NCI-H1048 (cell line): ENCODE measurements around the gene CAMKMT.

Experiments used
- DNase-seq: peaks from one replicate; lab custom pipeline; 2025; lab: John Stamatoyannopoulos, UW

Gene CAMKMT

DNA sequence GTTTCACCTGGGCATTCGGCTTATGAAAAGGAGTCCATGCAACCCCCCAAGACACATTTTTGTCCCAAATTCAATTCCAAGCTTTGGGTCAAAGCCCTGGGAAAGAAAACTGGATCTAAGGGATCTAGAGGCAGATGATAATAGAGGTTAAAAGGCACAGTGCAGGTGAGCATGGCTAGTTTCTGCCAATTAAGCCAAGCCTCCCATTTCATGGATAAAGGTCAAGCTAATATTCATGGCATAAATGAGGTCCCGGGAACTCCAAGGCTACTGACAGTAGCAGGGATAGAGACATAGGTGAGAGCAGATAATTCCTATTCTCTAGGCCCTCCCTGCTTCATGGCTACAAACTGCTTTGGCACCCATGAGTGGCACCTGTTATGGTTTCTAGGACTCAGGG, 83.1 kb downstream of the CAMKMT start:
- DNase-seq = no peak

DNA sequence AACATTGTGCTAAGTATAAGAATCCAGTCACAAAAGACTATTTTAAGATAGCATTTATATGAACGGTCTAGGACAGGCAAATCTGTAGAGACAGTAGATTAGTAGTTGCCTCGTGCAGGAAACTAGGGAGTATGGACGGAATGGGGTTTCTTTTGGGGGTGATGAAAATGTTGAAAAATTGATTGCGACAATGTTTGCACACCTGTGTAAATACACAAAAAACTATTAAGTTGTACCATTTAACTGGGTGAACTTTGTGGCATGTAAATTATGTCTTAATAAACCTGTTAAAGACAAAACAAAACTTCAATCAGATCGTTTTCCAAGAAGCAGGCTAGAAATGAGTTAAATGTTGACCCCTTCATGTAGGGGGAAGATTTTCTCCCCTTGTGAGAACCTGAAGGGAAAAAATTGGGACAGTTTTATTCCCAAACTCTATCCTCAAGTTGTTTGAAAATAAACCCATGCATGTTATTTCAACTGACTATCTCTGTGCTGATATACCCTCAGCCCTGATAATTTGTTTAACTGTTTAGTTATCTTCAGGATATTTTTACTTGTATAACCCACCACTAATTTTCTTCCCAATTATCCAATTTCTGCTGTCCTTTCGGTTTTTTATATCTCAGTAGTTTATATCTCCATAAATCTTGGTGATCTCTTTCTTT, 87.2 kb downstream of the CAMKMT start:
- no peak for DNase-seq

DNA sequence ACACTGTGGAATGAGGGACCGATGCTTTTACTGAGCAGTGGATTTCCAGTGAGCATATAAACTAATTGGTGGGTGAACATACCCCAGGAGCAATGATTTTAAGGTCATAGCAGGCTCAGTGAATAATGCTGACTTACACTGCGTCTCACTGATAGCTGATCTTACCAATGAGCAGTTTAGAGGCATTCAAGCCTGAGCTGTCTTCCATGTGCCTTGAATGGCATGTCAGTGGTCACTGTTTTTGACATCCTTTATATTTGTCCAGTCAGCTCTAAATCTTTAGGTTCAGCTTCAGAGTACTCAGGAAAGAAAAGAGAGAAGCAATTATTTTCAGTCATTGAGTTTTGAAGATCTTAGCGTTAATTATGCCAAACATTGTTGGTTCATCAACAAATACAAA, 88.3 kb downstream of the CAMKMT start:
- DNase-seq = no peak

DNA sequence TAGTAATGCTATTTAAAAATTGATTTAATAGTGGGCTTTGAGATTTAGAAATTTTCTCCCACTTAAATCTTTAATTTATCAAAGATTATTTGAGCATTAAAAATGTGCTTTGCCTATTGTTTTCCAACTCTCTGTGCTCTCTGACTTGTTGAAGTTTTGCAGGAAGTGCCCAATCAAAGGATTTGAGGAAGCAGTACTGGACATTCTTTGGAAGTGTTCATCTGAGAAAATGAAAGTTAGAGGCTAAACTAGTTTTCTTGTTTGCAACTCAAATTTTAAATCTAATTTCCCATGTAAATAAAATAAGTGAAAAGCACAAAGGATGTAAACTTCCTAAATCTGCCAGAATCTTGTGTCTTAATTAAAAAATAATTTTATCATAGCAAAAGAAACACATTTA, 89.1 kb downstream of the CAMKMT start:
- no peak for DNase-seq

DNA sequence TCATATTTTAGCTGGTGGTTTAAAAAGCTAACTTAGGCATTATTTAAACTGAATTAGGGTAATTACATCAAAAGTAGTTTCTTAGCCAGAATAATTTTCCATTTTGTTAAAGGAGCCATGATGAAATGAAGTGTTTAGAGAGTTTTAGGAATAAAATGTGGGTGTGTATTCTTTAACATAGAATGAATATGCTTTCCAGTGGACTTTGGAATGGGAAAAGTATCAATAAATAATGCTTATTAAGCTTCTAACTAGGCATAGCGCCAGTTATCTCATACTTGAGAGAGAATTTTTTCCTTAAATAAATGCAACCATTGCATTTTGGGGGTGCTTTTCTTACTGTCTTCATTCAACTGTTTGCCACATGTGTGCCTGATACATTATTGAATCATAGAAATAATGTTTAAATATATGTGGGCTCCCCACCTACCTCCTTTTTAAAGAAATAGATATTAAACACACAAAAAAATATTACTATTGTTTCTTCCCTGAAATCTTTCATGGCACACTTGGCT, 90.4 kb downstream of the CAMKMT start:
- no peak for DNase-seq

DNA sequence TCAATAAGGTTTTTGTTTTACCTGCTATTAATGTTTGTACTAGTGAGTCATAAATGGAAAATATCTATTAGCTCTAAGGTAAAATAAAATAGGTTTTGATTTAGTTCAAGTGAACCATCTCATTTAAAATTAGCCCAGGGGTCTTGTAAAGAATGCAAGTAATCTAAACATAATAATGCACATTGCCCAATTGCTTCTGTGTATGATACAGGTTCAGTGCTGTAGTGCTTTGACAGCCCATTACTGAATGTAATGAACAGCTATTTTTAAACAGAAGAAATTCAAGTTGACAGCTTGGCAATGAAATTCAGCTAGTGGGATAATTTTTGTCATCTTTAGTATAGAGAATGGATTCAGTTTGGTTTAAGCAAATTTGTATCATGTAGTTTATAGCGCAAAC, 91.5 kb downstream of the CAMKMT start:
- no peak for DNase-seq

DNA sequence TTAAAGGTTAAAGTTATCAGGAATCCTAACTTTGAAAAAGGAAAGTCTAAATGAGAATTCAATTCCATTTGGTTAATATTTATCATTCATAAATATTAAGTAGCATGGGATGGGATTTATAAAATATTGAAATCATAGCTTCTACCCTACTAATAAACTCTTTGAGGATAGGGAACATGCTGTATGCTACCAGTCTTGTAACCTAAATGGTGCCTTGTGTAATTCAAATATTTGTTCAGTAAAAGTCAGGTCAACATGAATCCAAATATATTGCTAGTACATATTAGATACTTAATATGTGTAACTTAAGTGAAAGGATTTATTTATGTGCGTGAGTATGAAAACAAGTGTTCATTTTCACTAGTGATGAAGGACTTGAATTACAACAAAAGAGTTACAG, 94.1 kb downstream of the CAMKMT start:
- DNase-seq = no peak

DNA sequence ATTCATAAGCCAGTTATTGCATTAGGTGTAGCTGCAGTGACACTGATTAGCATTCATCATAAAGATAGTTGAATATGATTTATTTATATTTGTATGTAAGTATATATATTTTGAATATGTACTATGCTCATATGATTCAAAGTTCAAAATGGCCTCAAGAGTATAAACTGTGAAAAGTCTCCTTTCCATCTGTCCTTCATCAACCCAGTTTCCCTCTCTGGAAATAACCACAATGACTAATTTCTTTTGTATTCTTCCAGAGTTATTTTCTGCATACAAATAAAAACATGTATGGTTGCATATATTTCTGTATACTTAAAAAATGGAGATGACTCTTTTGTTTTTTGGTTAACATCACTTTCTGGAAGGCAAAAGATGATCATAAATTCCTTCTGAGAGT, 95.2 kb downstream of the CAMKMT start:
- no peak for DNase-seq

DNA sequence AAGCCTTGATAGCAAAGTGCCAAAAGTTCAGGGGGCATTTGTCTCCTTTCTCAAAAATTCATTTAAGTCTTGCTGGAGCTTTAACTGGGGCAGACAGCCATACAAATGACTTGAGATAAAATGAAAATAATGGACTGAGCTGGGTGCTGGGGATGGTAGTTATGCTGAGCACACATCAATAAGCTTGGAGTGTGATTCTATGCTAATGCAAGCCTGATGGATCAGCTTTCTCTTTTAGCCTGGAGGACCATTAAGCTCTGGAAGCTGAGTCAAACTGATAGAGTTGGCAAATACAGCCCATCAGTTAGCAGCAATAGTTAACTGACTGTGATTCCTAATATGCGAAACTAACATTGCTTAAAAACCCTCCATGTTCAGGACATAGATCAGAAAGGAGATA, 98.0 kb downstream of the CAMKMT start:
- DNase-seq = no peak

DNA sequence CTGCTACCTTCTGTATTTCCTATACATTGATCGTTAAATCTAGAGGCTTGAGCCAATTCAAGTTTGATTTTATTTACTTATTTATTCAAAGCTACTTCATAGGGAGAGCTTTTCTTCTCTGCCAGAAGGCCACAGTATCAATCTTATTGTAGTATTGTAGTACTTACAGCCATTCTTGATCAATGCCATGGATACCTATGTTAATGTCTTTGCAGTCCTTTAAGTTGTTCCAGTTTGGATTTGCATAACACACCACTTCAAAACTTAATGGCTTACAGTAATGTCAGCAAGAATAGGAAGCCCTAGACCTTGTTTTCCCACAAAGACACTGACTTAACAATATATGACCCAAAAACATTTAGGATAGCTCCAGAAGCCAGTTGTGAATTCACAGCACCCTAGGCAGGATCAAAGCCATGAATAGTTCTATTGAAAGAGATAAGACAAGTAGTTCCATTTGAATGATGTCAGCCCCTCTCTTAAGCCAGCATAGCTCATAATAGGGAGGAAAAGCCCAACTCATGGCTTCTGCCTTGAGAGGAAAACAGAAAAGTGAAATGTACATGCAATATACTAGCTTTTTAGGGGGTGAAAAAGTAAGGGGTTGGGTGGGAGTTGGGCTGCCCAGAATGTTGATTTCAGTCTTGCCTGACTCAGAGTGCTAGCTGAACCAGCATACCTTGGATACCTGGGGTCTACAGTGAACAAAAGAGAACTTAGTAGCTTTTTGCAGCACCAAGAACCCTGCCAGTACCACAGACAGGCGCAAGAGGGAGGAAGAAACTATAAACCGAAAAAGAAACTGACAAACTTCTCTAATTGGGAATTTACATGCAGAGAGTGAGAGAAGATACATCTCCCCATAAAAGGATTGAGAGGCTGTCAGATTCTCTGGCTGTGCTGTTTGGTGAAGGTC, 101.4 kb downstream of the CAMKMT start:
- DNase-seq = no peak

DNA sequence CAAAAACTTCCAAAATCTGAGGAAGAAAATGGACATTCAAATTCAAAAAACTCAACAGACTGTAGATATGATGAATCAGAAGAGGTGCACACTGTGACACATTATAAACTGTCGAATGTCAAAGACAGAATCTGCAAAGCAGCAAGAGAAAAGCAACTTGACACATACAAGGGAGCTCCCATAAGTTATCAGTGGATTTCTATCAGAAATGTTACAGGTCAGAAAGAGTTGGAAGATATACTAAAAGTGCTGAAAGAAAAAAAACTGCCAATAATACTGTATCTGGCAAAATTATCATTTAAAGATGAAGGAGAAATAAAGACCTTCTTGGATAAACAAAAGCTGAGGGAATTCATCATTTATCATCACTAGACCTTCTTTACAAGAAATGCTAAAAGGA, 102.7 kb downstream of the CAMKMT start:
- DNase-seq = no peak

DNA sequence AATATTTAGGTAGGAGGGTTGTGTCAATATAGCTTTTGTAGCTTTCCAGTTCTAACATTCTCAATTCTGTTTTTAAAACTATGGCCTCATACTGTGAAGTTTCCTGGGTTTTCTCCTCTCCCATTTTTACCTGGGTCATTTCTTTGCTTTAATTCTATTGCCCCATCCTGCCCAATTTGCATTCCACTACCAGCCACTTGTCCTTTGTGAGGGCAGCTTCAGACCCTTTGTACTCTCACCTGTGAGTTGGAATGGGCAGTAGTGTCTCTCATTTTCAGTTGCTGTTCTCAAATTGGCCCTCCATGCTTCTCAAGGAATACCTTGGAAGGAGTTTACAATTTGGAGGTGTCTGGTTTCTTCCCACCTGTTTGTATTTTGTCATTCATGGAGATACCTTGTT, 108.4 kb downstream of the CAMKMT start:
- DNase-seq = no peak

DNA sequence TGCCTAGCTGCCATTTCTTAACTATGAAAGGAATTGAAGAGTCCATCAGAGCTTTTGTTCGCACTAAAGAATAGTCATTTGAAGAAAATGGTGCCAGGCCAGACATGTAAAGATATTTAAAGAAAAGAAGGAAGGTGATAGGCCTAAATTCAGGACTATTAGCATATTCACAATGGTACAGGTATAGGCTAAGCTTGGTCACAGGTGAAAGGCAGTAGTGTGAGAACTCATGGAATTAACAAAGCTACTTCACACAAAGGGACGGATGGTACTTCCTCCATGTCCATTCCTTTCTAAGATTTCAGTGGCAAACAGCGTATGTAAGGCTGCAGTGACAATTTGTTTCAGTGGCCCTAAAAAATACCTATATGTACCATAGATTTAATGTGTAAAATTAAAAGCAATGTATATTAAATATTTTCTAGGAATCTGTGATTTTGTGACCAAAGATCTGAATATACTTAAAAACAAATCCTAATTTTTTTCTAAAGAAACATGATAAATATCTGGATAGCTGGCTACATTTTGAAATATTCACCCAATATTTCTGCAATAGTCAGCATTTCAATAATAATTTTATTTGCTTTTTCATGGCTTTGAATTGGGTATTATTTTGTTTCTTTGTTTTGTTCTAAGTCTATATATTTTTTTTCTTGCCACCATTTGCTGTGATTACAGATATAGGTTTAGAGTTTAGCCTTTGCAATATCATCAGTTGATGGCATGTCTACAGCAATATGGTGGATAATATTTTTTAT, 116.1 kb downstream of the CAMKMT start:
- no peak for DNase-seq

DNA sequence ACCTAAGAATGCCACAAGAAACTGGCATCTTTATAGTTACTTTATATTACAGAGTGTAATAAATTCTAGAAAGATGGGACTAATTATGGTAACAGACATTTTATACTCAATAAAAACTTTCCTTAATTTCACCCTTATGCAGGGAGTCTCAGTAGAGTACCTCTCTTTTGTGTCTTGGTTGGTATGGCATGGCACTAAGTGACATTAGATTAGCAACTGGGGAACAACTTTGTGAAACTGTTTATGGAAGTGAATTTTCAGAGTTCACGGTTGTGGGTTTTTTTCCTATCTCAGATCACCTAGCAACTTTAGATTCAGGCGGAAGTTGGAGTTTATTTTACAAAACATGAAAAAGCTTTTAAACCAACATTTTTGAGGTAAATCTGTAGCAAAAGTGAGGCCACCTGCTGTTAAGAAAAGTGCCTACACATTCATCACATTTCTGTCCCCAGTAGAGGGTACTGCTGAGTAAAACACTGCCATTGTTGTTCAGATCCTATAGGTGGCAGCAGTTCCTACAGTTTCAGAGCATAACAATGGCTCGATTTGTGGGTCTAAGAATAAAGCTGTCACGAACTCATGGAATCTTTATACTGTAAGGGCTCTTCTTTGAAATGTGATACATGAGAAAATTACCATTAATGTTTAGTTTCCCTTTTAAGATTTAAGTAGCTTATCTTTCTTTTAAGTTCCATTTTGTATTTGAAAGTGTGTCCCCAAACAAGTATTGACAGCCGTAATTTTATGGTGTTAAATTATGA, 117.6 kb downstream of the CAMKMT start:
- peak; percentile 61 for DNase-seq

DNA sequence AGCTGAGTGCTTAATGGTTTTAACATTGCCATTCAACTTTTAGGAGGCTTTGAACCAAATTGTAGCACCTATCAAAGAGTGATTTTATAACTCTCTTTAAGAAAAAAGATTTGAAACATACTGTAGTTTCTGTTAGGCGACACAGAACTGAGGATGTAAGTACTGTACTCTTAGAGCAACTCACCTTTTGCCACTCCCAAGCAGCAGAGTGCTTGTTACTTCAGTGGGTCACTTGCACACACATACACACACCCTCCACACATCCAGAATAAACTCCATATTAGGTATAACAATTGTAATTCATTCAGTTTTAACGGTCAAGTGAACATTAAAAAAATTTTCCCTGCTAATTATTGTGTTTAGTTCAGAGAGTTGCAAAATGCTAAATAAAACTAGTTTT, 118.3 kb downstream of the CAMKMT start:
- DNase-seq = no peak

DNA sequence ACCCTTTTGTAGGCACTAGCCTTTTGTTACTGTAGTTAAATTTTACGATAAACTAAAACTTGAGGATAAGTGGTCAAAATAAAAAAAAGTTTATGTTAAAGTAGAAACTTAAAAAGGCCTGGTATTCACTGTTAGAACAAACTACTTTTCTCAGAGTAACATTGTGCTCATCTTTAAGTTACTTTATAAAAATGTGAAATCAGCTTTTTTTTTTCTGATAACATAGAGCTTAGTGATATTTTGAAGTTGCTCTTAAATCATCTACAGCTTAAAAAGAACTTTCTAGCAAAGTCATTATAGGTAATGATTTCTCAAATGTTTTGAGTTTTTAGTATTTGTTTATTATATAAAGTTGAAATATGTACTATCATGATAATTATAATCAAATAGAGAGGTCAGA, 125.3 kb downstream of the CAMKMT start:
- no peak for DNase-seq

DNA sequence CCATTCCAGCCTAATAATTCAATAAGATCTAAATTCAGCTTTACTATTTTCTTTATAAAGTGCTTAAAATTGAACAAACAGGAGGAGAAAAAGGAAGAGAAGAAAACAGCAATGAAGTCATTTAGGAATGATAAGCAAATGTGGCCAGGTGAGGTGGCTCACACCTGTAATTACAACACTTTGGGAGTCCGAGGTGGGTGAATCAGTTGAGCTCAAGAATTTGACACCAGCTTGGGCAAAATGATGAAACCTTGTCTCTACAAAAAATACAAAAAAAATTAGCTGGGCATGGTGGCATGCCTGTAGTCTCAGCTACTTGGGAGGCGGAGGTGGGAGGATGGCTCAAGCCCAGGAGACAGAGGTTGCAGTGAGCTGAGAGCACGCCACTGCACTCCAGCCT, 129.0 kb downstream of the CAMKMT start:
- DNase-seq = no peak

DNA sequence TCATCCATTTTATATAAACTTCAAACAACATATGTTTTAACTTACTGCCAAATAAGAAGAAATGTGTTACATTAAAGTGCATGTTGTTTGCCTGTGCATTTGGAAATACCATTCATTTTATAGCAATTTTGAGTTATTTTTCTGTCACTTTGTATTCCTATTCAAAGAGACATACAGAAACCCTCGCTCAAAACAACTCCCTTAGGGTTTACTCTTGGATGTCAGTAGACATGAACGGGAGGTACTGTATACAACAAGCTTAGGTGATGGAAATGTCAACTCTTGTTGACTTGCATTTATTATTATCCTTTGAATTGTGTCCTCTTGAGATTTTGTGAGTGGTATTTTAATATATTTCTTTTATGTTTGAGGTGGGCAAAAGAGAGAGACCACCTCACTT, 132.3 kb downstream of the CAMKMT start:
- DNase-seq = no peak

DNA sequence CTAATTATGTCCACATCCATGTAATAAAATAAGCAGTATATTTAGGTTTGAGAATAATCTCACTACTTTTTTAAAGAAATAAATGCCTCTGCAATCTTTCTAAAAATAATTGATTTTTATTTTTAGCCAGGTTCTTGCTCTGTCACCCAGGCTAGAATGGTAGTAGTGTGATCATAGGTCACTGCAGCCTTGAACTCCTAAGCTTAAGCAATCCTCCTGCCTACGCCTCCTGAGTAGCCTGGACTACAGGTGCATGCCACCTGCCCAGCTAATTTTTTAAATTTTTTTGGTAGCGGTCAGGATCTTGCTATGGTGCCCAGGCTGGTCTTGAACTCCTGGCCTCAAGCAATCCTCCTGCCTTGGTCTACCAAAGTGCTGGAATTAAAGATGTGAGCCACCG, 133.3 kb downstream of the CAMKMT start:
- no peak for DNase-seq

DNA sequence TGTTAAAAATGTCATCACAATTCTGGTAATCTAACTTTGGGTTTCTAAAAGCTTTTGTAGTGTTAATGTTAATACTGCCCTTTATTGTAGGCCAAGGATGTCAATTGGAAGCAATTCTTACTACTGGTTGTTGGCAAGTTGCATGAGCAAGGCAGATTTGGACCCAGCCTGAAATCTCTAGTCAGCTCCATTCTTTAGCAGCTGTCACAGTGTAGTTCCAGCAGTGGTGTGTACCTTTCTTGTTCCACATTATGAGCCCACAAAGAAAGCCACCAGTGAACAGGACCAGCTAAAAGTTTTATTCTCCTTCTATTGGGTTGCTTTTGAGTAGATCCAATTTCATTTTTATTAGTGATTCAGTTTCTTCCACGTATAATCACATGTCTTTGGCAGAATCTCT, 133.8 kb downstream of the CAMKMT start:
- no peak for DNase-seq

DNA sequence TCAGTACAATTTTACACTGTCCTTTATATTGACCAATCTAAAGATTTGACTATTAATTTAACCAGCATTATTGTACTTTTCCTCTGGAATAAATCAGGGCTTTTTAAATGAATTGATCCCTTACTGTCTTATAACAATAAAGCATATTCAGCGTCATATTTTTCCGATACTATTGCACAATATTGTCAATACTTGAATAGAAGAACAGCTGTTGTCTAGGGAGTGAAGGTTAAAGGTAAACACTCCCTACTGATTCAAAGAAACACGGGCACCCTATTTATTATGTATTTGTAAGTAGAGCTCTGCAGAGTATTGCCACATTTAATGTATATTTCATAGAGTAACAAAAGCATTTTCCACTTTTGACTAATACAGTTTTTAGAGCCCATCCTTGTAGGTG, 134.4 kb downstream of the CAMKMT start:
- no peak for DNase-seq

DNA sequence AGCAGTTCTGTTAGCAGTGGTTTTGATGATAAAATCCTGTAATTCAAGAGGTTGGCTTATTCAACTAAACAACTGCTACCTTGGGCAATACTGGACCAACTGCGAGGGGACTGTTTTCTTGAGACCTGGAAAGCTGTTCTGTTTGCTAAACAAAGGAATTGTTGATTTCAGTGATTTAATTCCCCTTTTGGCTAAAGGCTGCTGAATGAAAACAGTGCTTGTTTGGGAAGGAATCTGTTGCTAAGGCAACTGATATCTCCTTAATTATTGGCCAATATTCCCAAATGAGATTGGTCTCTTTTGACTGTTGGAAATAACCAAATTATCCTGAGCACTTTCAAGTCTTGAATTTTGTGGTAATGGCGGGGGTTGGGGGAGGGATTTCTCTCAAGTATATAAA, 136.8 kb downstream of the CAMKMT start:
- DNase-seq = no peak
